H1 (cell line): ENCODE measurements around the gene CDK3.

Experiments
- BRCA1 ChIP-seq: IDR thresholded peaks from 2 replicates; pipeline ENCODE4 v1.6.1; 2012; ENCODE audit warnings: low read depth, low read length, improper control_type of control experiment
- CHD2 ChIP-seq: IDR thresholded peaks from 2 replicates; pipeline ENCODE4 v1.6.1; 2012; ENCODE audit warnings: low read length, improper control_type of control experiment
- CTCF ChIP-seq, 3 experiments: IDR thresholded peaks; 1 replicate in 2 of 3; 2 replicates in 1 of 3; pipeline versions ENCODE4 v1.5.1 to v1.6.1; 2011; ENCODE audit warnings: low read length in 3 of 3, mild to moderate bottlenecking in 3 of 3, inconsistent platforms in 2 of 3, low read depth in 1 of 3, moderate library complexity in 1 of 3; ENCODE audit not compliant: insufficient read depth in 1 of 3; ENCODE audit errors: control extremely low read depth in 1 of 3

DNA sequence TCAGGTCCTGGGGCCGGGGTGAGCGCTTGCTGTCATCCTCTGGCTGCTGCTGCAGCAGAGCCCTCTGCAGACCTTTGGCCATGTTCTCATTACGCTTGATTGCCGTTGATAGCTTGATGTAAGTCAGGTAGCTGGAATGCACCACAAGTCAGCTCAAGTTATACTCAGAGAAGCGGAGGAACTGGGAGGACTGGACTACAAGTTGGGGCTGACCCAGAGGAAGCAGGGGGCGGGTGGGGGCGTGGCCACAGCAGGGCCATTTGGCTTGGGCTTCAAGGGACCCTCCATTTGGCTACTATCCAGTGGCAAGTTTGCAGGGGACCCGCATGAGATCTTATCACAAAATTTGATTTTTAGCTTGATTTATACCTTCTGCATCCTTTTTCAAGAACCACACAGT, 45.4 kb downstream of the CDK3 start:
- no peak for TF ChIP-seq BRCA1
- TF ChIP-seq CTCF (IDR thresholded peaks at IDR 0.05; ENCODE audit: control extremely low read depth in 1 of 3, insufficient read depth in 1 of 3, low read depth in 1 of 3, low read length in 3 of 3): no peak
- no peak for TF ChIP-seq CHD2
